GM18520 (cell line): ENCODE results near the gene PDE3B.

Source experiments
- ATAC-seq: cut with Tn5 transposase; IDR thresholded peaks from one replicate; pipeline ENCODE4 v1.9.1; 2021; ENCODE audit not compliant: unreplicated experiment

The PDE3B gene

DNA sequence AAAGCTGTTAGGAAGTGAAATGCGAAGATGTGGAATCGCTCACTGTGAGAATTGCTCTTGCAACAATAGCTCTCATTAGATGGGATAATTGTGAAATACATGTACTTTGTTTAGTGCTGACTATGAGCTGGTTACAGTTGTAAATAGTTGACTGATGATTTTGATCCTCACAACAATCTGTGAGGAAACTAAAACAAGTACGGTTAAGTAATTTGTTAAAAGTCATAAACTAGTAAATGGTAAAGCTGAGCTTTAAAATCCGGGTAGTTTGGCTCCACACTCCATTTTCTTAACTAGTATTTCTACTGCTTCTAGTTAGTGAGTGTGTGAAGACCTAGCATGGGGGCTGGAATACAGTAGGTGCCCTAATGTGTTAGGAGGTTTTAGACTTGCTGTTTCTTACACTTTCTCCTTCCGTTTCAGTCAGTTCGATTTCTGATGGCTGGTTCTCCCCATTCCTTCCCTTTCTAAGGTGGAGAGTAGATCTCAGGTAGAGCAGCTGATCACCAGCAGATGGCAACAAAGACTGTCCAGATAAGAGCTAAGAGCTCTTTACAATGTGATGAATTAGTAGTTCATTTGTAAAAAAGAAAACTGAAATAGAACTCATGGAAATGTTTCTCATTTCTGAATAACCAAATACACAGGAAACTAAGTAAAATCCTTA, 264.7 kb downstream of the PDE3B start:
- ATAC-seq, result peak; percentile 22

DNA sequence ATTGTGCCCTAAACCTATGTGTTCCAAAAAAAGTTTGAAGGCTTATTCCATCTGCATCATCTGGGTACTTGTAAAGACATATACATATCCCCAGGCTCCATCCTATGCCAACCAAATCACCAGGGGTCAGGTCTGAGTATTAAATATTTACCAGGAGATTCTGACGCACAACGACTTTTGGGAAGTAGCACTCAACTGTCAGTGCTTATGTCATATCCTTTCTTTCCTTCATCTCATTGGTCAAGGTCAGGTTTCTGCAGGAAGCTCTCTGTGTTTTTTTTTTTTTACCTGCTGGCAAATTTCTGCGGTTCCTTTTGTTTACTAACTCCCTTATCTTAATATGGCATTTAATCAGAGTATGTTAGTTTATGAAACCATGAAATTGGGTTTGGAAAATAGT, 270.9 kb downstream of the PDE3B start:
- no peak for ATAC-seq

DNA sequence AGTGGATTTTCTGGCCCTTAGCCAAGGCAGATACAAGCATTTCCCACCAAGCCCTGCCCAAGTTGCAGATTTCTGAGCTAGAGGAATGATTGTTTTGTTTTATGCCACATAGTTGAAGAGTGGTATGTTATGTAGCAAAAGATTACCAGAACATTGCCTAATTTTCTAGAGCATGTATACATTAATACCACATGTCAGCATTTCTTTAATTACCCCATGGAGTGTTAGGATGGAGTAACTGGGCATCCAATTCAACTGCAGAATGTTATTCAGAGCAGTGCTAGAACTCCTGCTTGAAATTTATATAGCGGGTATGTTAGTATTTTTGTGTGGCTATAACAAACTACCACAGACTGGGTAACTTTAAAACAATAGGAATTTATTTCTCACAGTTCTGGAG, 272.8 kb downstream of the PDE3B start:
- no peak for ATAC-seq
